Forelimb muscle (tissue), 1 donor: ENCODE results near the gene EXD2. TPM values are rescaled to one million over a fixed set of nuclear protein-coding genes. Genes with fewer than 3 reads are reported as not detected.
"Not testable (repeated sequence)": the region's sequence is repeated elsewhere in the genome, so short reads cannot be mapped to it uniquely, and the experiment has no call there.

ENCODE experiments used
- DNase-seq: peaks from one replicate; pipeline ENCODE4 v3.0.0-alpha.2; 2013; ENCODE audit warnings: low read depth
- polyA plus RNA-seq: library from polyadenylated mRNA; unstranded; fragments of 120-200 nt; gene quantifications from one replicate; pipeline ENCODE4 v1.2.1, GENCODE V29; 2013; ENCODE audit not compliant: insufficient read length

Gene EXD2
- polyA plus RNA-seq, 1 donor = 14.0 TPM

DNA sequence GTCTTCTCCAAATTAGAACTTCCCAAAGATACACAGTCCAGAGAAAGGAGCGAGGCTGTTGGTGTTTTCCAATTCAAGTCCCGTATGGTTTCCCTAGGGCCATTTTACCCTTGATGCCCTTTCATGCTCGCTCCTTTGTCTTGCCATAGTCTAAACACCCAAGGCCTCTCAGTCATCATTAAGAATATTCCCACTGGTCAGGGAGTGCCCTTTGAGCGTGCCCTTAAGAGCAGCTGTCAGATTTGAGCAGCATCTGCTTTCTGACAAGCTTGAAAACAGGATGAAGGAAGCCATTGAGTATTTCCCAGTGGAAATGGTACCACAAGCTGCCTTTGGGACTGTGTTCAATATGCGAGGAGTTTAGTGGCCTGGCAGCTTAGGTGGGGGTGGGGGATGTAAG, 58.3 kb downstream of the EXD2 start:
- DNase-seq = no peak

- DNase-seq = no peak
Observed at GRCh38 chr14:69252851-69253250, 61.6 kb downstream of the EXD2 start.

- DNase-seq = no peak
Observed at GRCh38 chr14:69259168-69259526, 67.8 kb downstream of the EXD2 start.

GRCh38 chr14:69259527-69260189, 68.4 kb downstream of the EXD2 start, which contains the start of gene GALNT16:
Gene GALNT16 (plus strand): TSS chr14:69260158. CDS start chr14:69260291, 133 bp downstream.
- DNase-seq = no peak

DNA sequence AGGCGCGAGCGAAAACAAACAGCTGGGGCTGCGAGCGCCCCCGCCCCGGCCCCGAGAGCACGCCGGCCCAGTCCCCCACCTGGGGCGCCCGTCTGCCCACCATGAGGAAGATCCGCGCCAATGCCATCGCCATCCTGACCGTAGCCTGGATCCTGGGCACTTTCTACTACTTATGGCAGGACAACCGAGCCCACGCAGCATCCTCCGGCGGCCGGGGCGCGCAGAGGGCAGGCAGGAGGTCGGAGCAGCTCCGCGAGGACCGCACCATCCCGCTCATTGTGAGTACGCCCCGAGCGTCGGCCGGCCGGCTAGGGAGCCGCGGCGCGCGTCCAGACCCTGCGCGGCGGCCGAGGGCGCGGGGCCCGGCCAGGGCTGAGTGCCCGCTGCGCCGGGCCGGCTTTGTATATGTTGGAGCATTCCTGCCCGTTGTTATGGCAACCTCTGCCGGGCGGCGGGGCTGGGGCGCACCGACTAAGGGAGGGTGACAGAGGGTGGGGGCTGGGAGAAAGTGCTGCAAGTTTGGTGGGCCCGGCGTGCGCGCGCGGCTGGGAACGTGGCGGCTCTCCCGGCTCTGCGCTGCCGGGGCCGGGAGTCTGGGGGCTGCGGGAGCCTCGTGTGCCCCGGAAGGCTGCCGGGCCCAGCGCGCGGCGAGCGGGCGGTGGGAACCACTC, 69.0 kb downstream of the EXD2 start:
- no peak for DNase-seq

- no peak for DNase-seq
Observed at GRCh38 chr14:69260861-69261564, 69.7 kb downstream of the EXD2 start.

GRCh38 chr14:69261761-69262331, 70.5 kb downstream of the EXD2 start:
- DNase-seq = no peak

DNA sequence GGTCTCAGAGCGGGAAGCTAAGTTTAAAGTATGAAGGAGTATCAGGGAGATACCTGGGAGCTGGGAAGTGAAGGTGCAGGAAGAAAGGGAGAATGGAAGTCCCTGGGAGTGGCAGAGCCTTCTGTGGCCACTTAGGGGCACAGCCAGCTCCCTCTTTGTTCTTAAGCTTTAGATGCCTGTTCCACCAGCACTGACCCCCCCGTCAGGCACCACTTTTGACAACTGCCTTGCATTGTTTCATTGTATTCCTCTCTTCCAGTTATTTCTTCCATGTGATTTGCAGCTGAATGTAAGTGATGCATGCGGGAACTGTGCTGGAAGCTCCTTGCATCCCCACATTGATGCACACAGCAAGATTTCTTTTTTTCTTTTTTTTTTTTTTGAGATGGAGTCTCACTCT, 71.2 kb downstream of the EXD2 start:
- DNase-seq = no peak

DNA sequence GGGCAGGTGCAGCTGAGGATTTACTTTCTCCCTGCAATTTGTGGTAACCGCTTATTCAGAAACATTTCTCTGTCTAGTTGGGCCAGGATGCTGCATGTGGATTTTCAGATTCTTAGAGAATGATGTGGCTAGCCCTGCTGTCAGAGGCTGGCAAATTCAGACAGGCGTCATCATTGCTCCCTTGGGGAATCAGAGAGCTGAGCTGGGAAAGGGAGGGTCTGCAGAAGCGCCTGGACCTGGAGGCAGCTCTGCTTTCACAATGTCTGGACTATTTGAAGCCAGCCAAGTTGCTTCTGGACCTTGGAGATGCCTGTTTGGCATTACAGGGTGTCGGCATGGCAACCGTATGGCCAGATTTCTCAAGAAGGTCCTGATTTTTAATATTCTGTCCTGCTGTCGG, 72.1 kb downstream of the EXD2 start:
- DNase-seq = no peak

DNA sequence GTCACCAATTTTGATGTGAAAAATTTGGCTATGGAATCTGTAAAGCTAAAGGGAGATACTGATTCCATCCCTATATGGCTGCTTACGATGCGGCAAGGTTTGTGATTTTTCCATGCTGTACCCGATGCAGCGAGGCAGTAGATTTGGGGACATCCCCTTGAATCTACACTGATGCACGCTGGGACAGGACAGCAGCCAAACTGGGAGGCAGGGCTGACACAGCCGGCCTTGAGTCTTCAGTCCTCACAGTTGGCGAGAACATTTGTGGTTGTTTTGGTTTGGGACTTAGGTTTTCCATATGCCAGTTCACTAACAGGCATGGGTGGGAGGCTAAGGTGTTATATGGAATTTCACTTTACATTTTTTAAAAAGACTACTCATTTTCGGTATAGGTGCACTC, 72.5 kb downstream of the EXD2 start:
- DNase-seq = no peak

GRCh38 chr14:69266572-69267345, 75.5 kb downstream of the EXD2 start:
- no peak for DNase-seq

GRCh38 chr14:69267492-69267891, 76.2 kb downstream of the EXD2 start:
- no peak for DNase-seq

GRCh38 chr14:69268223-69268622, 76.9 kb downstream of the EXD2 start:
- no peak for DNase-seq

DNA sequence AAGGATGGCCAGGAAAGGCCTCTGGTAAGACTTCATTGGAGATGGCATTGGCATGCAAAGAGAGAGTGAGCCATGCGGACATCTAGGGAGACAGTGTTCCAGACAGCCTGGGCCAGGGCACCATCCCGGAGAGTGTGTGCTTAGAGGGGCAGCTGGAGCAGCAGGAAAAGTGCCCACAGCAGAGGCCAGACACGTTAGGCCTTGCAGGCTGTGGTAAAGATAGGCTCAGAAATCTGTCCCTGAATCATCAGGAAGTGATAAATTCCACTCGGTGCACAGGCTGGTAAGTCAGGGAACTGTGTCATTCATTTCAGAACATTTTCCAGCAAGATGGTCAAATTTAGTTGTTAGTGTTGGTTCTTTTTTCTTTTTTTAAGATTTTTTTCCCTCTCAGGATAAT, 77.5 kb downstream of the EXD2 start:
- no peak for DNase-seq

GRCh38 chr14:69269381-69269780, 78.1 kb downstream of the EXD2 start:
- DNase-seq = no peak

DNA sequence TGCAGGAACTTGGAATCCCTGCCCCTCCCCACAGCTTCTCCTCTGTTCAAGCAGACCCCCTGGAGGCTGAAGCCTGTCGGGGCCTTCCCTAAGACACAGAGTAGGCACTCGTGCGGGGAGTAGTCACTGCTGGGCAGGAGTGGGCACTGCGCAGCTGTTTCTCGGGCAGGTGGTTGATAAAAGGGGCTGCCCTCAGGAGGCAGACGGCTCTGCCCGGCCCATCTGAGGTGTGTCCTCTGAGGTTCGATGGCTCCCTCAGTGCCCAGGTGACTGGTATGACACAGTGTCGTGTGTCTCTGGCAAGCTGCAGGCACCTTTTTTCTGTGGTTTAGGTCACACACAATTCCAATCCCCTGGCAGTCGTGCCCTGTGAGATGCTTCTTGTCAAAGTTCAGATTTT, 78.8 kb downstream of the EXD2 start:
- no peak for DNase-seq

DNA sequence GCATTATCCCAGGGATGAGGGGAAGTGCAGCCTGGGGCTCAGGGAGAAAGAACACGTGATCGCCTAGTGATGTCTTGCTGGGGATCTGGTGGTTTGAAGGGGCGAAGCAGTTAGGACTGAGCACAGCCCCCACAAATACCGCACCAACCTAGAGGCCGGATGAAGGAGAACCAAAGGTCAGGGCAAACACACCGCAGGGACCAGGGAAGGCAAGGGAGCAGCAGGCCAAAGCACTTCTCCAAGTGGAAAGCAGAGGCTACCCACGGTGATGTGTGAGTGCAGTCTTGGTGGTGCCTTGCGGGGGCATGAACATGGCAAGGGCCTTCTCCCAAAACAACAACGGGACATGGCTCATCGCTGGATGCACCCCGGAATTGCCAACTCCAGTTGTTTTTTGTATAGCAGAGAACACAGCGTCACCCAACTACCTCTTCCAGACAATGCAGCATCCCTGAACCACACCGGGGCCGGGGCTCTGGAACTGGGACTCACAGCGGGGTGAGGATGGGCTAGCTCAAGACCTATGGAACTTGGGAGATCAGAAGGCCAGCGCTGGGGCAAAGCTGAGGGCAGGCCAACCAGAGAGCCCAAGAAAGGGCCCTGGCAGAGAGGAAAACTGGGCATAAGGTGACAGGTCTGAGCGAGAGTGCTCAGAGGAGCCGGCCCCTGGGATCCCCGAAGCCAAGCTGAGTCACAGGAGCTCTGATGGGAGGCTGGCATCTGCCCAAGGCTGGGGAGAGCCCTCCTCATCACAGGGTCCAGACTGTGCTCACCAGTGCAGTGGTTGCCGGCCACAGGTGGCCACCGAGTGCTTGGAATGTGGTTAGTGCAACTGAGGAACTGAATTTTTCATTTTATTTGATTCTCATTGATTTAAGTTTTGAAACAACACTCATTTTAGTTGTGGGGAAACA, 79.8 kb downstream of the EXD2 start:
- DNase-seq = no peak

GRCh38 chr14:69274321-69274720, 83.0 kb downstream of the EXD2 start:
- DNase-seq = no peak

- DNase-seq = no peak
Observed at GRCh38 chr14:69275331-69275730, 84.0 kb downstream of the EXD2 start.

DNA sequence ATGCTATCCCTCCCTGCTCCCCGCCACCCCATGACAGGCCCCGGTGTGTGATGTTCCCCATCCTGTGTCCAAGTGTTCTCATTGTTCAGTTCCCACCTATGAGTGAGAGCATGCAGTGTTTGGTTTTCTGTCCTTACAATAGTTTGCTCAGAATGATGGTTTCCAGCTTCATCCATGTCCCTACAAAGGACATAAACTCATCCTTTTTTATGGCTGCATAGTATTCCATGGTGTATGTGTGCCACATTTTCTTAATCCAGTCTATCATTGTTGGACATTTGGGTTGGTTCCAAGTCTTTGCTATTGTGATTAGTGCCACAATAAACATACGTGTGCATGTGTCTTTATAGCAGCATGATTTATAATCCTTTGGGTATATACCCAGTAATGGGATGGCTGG, 86.1 kb downstream of the EXD2 start:
- DNase-seq = not testable (repeated sequence)
